Brain microvascular endothelial cell (primary cell): ENCODE results near the gene CCN5.
A peak's percentile ranks its signal among the peaks of the same experiment; 100 is the strongest.

Source experiments
- DNase-seq: peaks from one replicate; pipeline ENCODE4 v3.0.0-alpha.2; 2020
- H3K27ac ChIP-seq: fragments of 250-450 bp; sonication (Bioruptor Pico); 2 replicates; pipeline ENCODE4 v1.5.1; 2020; ENCODE audit warnings: mild to moderate bottlenecking, moderate library complexity
- H3K27me3 ChIP-seq: fragments of 250-450 bp; sonication (Bioruptor Pico); replicated peaks from 2 replicates; pipeline ENCODE4 v1.5.1; 2020; ENCODE audit warnings: mild to moderate bottlenecking
- H3K36me3 ChIP-seq: fragments of 250-450 bp; sonication (Bioruptor Pico); replicated peaks from 2 replicates; pipeline ENCODE4 v1.5.1; 2020; ENCODE audit warnings: mild to moderate bottlenecking
- H3K4me3 ChIP-seq: 2 replicates; pipeline ENCODE4 v1.5.1; 2011; ENCODE audit warnings: low read depth, mild to moderate bottlenecking, control low read depth, low read length, moderate library complexity
- in situ Hi-C: cut with HindIII; loops from 2 replicates; pipeline ENCODE4 v1.10.0; 2017; ENCODE audit warnings: low sequenced_read_pairs, low pct_ligation_motif_present
- TF ChIP-seq, protein P1 (sequence below): IDR thresholded peaks from 2 replicates; pipeline ENCODE4 v1.5.1; 2011; ENCODE audit warnings: low read depth, mild to moderate bottlenecking, moderate library complexity, low read length, control low read depth, inconsistent platforms; ENCODE audit errors: missing control alignments

CCN5 gene

GRCh38 chr20:44771172-44771535 is 56.0 kb downstream of the CCN5 start:
- H3K4me3 ChIP-seq: no peak overlapping the region
- in situ Hi-C loops: no loop called here
- DNase-seq: no peak
- H3K27me3 ChIP-seq: peaks cover 3% of the 10 kb centered on the region
- no peak overlapping the region for H3K27ac ChIP-seq
- TF ChIP-seq, protein P1, sequence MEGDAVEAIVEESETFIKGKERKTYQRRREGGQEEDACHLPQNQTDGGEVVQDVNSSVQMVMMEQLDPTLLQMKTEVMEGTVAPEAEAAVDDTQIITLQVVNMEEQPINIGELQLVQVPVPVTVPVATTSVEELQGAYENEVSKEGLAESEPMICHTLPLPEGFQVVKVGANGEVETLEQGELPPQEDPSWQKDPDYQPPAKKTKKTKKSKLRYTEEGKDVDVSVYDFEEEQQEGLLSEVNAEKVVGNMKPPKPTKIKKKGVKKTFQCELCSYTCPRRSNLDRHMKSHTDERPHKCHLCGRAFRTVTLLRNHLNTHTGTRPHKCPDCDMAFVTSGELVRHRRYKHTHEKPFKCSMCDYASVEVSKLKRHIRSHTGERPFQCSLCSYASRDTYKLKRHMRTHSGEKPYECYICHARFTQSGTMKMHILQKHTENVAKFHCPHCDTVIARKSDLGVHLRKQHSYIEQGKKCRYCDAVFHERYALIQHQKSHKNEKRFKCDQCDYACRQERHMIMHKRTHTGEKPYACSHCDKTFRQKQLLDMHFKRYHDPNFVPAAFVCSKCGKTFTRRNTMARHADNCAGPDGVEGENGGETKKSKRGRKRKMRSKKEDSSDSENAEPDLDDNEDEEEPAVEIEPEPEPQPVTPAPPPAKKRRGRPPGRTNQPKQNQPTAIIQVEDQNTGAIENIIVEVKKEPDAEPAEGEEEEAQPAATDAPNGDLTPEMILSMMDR: no peak
- H3K36me3 ChIP-seq: no peaks in the 10 kb centered on the region

GRCh38 chr20:44772636-44773035 is 57.5 kb downstream of the CCN5 start:
- no peak overlapping the region for H3K4me3 ChIP-seq
- peaks cover 3% of the 10 kb centered on the region for H3K27me3 ChIP-seq
- in situ Hi-C loops: no loop called here
- no peak for DNase-seq
- no peak overlapping the region for H3K27ac ChIP-seq
- no peaks in the 10 kb centered on the region for H3K36me3 ChIP-seq
- TF ChIP-seq, protein P1: no peak

- in situ Hi-C loops: no loop called here
- TF ChIP-seq, protein P1: no peak
- H3K36me3 ChIP-seq: no peaks in the 10 kb centered on the region
- DNase-seq: no peak
- no peak overlapping the region for H3K4me3 ChIP-seq
- no peak overlapping the region for H3K27ac ChIP-seq
- peaks cover 3% of the 10 kb centered on the region for H3K27me3 ChIP-seq
Measured at GRCh38 chr20:44773070-44773829, 58.1 kb downstream of the CCN5 start.

GRCh38 chr20:44776980-44777379 is 61.8 kb downstream of the CCN5 start:
- no peak overlapping the region for H3K27ac ChIP-seq
- H3K4me3 ChIP-seq: no peak overlapping the region
- peak; percentile 16 for DNase-seq
- in situ Hi-C loops: no loop called here
- no peaks in the 10 kb centered on the region for H3K27me3 ChIP-seq
- TF ChIP-seq, protein P1: no peak
- H3K36me3 ChIP-seq: no peaks in the 10 kb centered on the region
